Tibial nerve (tissue), 4 donors: ENCODE data around the gene C16orf95.

Experiments used
- CTCF ChIP-seq, 5 experiments: fragments of 200-600 bp in 3 of 5; fragments of 450-650 bp in 2 of 5; sonication (generic) in 3 of 5; IDR thresholded peaks; one replicate each; pipeline ENCODE4 v1.5.1; 2016 to 2019; ENCODE audit warnings: antibody characterized with exemption in 5 of 5, mild to moderate bottlenecking in 3 of 5, moderate library complexity in 2 of 5
- EP300 ChIP-seq, 2 donors: sonication (generic); formaldehyde crosslinking; IDR thresholded peaks; one replicate each; pipeline ENCODE4 v1.6.1; 2017; ENCODE audit warnings: antibody characterized with exemption in 2 of 2, mild to moderate bottlenecking in 1 of 2
- POLR2A ChIP-seq, 2 donors: fragments of 450-650 bp; IDR thresholded peaks; one replicate each; pipeline ENCODE4 v1.6.1; 2017; ENCODE audit warnings: antibody characterized with exemption in 2 of 2, mild to moderate bottlenecking in 2 of 2, moderate library complexity in 2 of 2

- TF ChIP-seq CTCF (IDR thresholded peaks at IDR 0.05) (no peak), POLR2A (IDR thresholded peaks at IDR 0.05) (no peak), EP300 (IDR thresholded peaks at IDR 0.05) (no peak)
Observed at GRCh38 chr16:87358696-87359095, 41.5 kb upstream of the C16orf95 start.
